Keratinocyte (primary cell): ENCODE data around the gene SIGMAR1. TPM values are rescaled to one million over a fixed set of nuclear protein-coding genes. Genes with fewer than 3 reads are reported as not detected.

ENCODE experiments used
- DNase-seq: peaks from one replicate; pipeline ENCODE4 v3.0.0-alpha.2; 2011; ENCODE audit warnings: low read depth, missing footprints, low spot score
- FAIRE-seq: peaks from 2 replicates; lab custom pipeline; 2011; peaks lifted over from hg19 to GRCh38; lab: Jason Lieb, UNC
- H2AFZ ChIP-seq: 2 replicates; pipeline ENCODE4 v1.6.0; 2012; ENCODE audit warnings: low read length, control low read depth, inconsistent platforms; ENCODE audit not compliant: control insufficient read depth
- H3K27ac ChIP-seq: 2 replicates; pipeline ENCODE4 v1.5.1; 2011; ENCODE audit warnings: low read length; ENCODE audit not compliant: control insufficient read depth, insufficient read depth
- H3K27me3 ChIP-seq: 3 replicates; pipeline ENCODE4 v1.6.0; 2011; ENCODE audit warnings: low read length; ENCODE audit not compliant: control insufficient read depth, insufficient read depth; ENCODE audit errors: extremely low read depth
- H3K36me3 ChIP-seq, 2 experiments: 2 replicates in 1 of 2; 3 replicates in 1 of 2; pipeline ENCODE4 v1.5.1; 2011; ENCODE audit warnings: low read length in 2 of 2, mild to moderate bottlenecking in 1 of 2; ENCODE audit not compliant: control insufficient read depth in 2 of 2, insufficient read depth in 2 of 2; ENCODE audit errors: extremely low read depth in 1 of 2
- H3K4me1 ChIP-seq: 3 replicates; pipeline ENCODE4 v1.5.1; 2011; ENCODE audit warnings: low read length; ENCODE audit not compliant: control insufficient read depth, insufficient read depth; ENCODE audit errors: extremely low read depth
- H3K4me2 ChIP-seq: 3 replicates; pipeline ENCODE4 v1.6.0; 2011; ENCODE audit warnings: low read depth, low read length; ENCODE audit not compliant: control insufficient read depth, insufficient read depth; ENCODE audit errors: extremely low read depth
- H3K4me3 ChIP-seq, 3 experiments: fragments of 200-600 bp in 1 of 3; sonication (generic) in 1 of 3; 2 replicates in 2 of 3; 3 replicates in 1 of 3; pipeline ENCODE4 v1.5.1; 2011 to 2016; ENCODE audit warnings: low read length in 3 of 3, mild to moderate bottlenecking in 3 of 3, control low read depth in 2 of 3, inconsistent platforms in 1 of 3, low read depth in 1 of 3, mixed read lengths in 1 of 3, mixed run types in 1 of 3, moderate library complexity in 1 of 3; ENCODE audit not compliant: control insufficient read depth in 2 of 3, insufficient read depth in 2 of 3; ENCODE audit errors: extremely low read depth in 1 of 3
- H3K79me2 ChIP-seq: 2 replicates; pipeline ENCODE4 v1.6.0; 2012; ENCODE audit warnings: low read length; ENCODE audit not compliant: control insufficient read depth, insufficient read depth
- H3K9ac ChIP-seq: 3 replicates; pipeline ENCODE4 v1.6.0; 2011; ENCODE audit warnings: low read length; ENCODE audit not compliant: control insufficient read depth, insufficient read depth; ENCODE audit errors: extremely low read depth
- H3K9me1 ChIP-seq: 3 replicates; pipeline ENCODE4 v1.6.0; 2011; ENCODE audit warnings: low read length; ENCODE audit not compliant: control insufficient read depth, insufficient read depth; ENCODE audit errors: extremely low read depth
- H3K9me3 ChIP-seq: 2 replicates; pipeline ENCODE4 v1.5.1; 2012; ENCODE audit warnings: low read depth, low read length; ENCODE audit not compliant: control insufficient read depth
- H4K20me1 ChIP-seq: 3 replicates; pipeline ENCODE4 v1.6.0; 2011; ENCODE audit warnings: low read length; ENCODE audit not compliant: control insufficient read depth, insufficient read depth; ENCODE audit errors: extremely low read depth
- EZH2 ChIP-seq: IDR thresholded peaks from one replicate; pipeline ENCODE4 v1.6.1; 2012; ENCODE audit warnings: inconsistent platforms, mild to moderate bottlenecking, low read length, moderate library complexity
- dilution Hi-C: fragments of 300-500 bp; cut with MboI; formaldehyde crosslinking; loops from one replicate; pipeline ENCODE4 v1.7.0; 2020; ENCODE audit warnings: low sequenced_read_pairs; ENCODE audit not compliant: extremely low pct_ligation_motif_present
- polyA plus RNA-seq, 5 experiments: library from polyadenylated mRNA; depleted of rRNA in 3 of 5; stranded (reverse) in 3 of 5; stranded (forward) in 1 of 5; unstranded in 1 of 5; fragments of >200 nt; gene quantifications; 1 replicate in 1 of 5; 2 replicates in 3 of 5; 3 replicates in 1 of 5; pipeline versions ENCODE4 v1.2.1 to v1.2.3, GENCODE V29; 2011 to 2012; ENCODE audit warnings: missing spikeins in 2 of 5, low read depth in 1 of 5, low replicate concordance in 1 of 5
- TF ChIP-seq, protein P1 (sequence below), 3 experiments: IDR thresholded peaks in 1 of 3; conservative IDR thresholded peaks in 1 of 3; optimal IDR thresholded peaks in 1 of 3; 2 replicates in 2 of 3; 3 replicates in 1 of 3; pipeline versions ENCODE3 to v1.5.1; 2011; ENCODE audit warnings: low read length in 3 of 3, mild to moderate bottlenecking in 3 of 3, moderate library complexity in 2 of 3, control low read depth in 1 of 3, inconsistent platforms in 1 of 3; ENCODE audit not compliant: insufficient read depth in 2 of 3; ENCODE audit errors: extremely low read depth in 1 of 3

SIGMAR1 gene
- polyA plus RNA-seq, 1 donor (not counting 4 experiments of a cell fraction or from before 2014, with no cell fraction given) = 74.9 TPM

DNA sequence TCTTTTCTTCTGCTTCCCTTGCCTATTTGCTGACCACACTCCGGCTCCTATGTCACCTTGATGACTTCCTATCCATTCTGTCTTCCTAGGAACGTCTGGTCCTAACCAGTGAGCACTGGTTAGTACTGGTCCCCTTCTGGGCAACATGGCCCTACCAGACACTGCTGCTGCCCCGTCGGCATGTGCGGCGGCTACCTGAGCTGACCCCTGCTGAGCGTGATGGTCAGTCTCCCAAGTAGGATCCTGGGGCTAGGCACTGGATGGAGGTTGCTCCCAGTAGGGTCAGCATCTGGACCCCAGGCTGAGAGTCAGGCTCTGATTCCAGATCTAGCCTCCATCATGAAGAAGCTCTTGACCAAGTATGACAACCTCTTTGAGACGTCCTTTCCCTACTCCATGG, 11.1 kb upstream of the SIGMAR1 start:
- H3K9me1 ChIP-seq = no peaks in the 10 kb centered on the region
- H3K27me3 ChIP-seq = no peaks in the 10 kb centered on the region
- dilution Hi-C loops = no loop called here

DNA sequence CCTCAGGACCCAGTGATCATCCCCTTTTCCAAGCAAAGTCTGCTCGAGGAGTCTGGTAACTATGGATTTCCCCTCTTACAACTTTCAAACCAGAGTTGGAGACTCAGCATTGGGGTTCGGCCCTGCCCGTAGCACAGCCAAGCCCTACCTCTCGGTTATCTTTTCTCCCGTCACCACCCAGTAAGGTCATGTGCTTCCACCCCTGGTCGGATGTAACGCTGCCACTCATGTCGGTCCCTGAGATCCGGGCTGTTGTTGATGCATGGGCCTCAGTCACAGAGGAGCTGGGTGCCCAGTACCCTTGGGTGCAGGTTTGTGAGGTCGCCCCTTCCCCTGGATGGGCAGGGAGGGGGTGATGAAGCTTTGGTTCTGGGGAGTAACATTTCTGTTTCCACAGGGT, 10.1 kb upstream of the SIGMAR1 start:
- H3K79me2 ChIP-seq = peaks cover 13% of the 10 kb centered on the region
- H3K4me3 ChIP-seq = peak overlapping the region; percentile 66 to 91 (median 76)
- H3K27ac ChIP-seq = peak overlapping the region; percentile 63
- dilution Hi-C loops = no loop called here
- H3K4me1 ChIP-seq = peaks cover 34% of the 10 kb centered on the region
- no peaks in the 10 kb centered on the region for H3K9me3 ChIP-seq
- DNase-seq (no peak), FAIRE-seq (no peak)
- no peaks in the 10 kb centered on the region for H3K9me1 ChIP-seq
- TF ChIP-seq, protein P1, sequence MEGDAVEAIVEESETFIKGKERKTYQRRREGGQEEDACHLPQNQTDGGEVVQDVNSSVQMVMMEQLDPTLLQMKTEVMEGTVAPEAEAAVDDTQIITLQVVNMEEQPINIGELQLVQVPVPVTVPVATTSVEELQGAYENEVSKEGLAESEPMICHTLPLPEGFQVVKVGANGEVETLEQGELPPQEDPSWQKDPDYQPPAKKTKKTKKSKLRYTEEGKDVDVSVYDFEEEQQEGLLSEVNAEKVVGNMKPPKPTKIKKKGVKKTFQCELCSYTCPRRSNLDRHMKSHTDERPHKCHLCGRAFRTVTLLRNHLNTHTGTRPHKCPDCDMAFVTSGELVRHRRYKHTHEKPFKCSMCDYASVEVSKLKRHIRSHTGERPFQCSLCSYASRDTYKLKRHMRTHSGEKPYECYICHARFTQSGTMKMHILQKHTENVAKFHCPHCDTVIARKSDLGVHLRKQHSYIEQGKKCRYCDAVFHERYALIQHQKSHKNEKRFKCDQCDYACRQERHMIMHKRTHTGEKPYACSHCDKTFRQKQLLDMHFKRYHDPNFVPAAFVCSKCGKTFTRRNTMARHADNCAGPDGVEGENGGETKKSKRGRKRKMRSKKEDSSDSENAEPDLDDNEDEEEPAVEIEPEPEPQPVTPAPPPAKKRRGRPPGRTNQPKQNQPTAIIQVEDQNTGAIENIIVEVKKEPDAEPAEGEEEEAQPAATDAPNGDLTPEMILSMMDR (optimal IDR thresholded peaks at IDR 0.05 in 1 of 3, IDR thresholded peaks at IDR 0.05 in 1 of 3, conservative IDR thresholded peaks at IDR 0.05 in 1 of 3; ENCODE audit: extremely low read depth in 1 of 3, insufficient read depth in 2 of 3, low read length in 3 of 3) = no peak
- TF ChIP-seq EZH2 = no peak
- H3K27me3 ChIP-seq = no peaks in the 10 kb centered on the region
- H4K20me1 ChIP-seq = no peaks in the 10 kb centered on the region
- peak overlapping the region; percentile 95 for H2AFZ ChIP-seq
- peaks cover 7 to 13% of the 10 kb centered on the region in 2 experiments for H3K36me3 ChIP-seq
- peak overlapping the region; percentile 100 for H3K4me2 ChIP-seq
- H3K9ac ChIP-seq = peak overlapping the region; percentile 76

More for the DNA sequence above, 11.1 kb upstream of the SIGMAR1 start:
- no peak for DNase-seq
- Histone ChIP-seq H3K9ac (no peak overlapping the region), H3K27ac (no peak overlapping the region), H3K4me3 (no peak overlapping the region), H3K9me3 (no peaks in the 10 kb centered on the region), H3K79me2 (peaks cover 13% of the 10 kb centered on the region), H2AFZ (no peak overlapping the region), H3K36me3 (peaks cover 7 to 13% of the 10 kb centered on the region in 2 experiments), H4K20me1 (no peaks in the 10 kb centered on the region), H3K4me1 (peaks cover 39% of the 10 kb centered on the region), H3K4me2 (peak overlapping the region; percentile 100)
- no peak for FAIRE-seq
- TF ChIP-seq, protein P1 (optimal IDR thresholded peaks at IDR 0.05 in 1 of 3, IDR thresholded peaks at IDR 0.05 in 1 of 3, conservative IDR thresholded peaks at IDR 0.05 in 1 of 3; ENCODE audit: extremely low read depth in 1 of 3, insufficient read depth in 2 of 3, low read length in 3 of 3) = no peak
- no peak for TF ChIP-seq EZH2
